Measurements from ENCODE around the gene SRP68.

- TF ChIP-seq CTCF (IDR thresholded peaks at IDR 0.05) (no peak), EZH2 (IDR thresholded peaks at IDR 0.05; ENCODE audit: borderline replicate concordance, insufficient read depth, low read depth, low read length, poor library complexity, severe bottlenecking) (no peak)
Observed at GRCh38 chr17:76106703-76107102, 34.4 kb upstream of the SRP68 start.
